Measurements from ENCODE around the gene MRPL41.
"Not testable (repeated sequence)": the region's sequence is repeated elsewhere in the genome, so short reads cannot be mapped to it uniquely, and the experiment has no call there.

Gene MRPL41

DNA sequence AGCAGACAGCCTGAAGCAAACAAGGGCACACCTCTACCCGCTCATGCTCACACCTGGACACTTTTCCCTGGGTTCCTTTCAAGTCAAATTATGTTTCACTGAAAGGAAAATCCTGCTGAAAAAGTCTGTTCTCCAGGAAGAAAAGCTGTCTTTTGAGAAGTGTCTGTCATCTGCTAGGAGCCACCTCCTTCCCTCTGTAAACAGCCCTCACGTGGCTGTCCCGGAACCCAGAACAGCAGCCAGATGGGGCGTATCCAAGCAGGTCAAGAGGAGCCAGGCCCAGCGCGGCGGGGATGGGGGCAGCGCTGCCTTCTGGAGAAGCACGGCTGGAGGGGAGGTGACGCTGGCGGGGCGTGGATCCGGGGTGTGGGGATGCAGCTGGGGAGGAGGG lies 1.5 kb upstream of the MRPL41 start, which contains the start of gene PNPLA7:
Gene PNPLA7 (minus strand): TSS at position 172 of the 391 bp plus-strand sequence. CDS start 205 bp downstream, outside the sequence.
- TF ChIP-seq, protein P1, sequence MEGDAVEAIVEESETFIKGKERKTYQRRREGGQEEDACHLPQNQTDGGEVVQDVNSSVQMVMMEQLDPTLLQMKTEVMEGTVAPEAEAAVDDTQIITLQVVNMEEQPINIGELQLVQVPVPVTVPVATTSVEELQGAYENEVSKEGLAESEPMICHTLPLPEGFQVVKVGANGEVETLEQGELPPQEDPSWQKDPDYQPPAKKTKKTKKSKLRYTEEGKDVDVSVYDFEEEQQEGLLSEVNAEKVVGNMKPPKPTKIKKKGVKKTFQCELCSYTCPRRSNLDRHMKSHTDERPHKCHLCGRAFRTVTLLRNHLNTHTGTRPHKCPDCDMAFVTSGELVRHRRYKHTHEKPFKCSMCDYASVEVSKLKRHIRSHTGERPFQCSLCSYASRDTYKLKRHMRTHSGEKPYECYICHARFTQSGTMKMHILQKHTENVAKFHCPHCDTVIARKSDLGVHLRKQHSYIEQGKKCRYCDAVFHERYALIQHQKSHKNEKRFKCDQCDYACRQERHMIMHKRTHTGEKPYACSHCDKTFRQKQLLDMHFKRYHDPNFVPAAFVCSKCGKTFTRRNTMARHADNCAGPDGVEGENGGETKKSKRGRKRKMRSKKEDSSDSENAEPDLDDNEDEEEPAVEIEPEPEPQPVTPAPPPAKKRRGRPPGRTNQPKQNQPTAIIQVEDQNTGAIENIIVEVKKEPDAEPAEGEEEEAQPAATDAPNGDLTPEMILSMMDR (IDR thresholded peaks at IDR 0.05; ENCODE audit: insufficient read depth, low read depth, low read length, missing control alignments), result no peak
- peak within 1 kb of the TSS; percentile 52 for H3K4me3 ChIP-seq (ENCODE audit: low read length)
- peak; percentile 80 for DNase-seq (ENCODE audit: low read depth)

GRCh38 chr9:137550958-137551263 lies 768 bp upstream of the MRPL41 start:
- DNase-seq (ENCODE audit: low read depth), result not testable (repeated sequence)
- H3K4me3 ChIP-seq (ENCODE audit: low read length), result peak overlapping the region; percentile 52

DNA sequence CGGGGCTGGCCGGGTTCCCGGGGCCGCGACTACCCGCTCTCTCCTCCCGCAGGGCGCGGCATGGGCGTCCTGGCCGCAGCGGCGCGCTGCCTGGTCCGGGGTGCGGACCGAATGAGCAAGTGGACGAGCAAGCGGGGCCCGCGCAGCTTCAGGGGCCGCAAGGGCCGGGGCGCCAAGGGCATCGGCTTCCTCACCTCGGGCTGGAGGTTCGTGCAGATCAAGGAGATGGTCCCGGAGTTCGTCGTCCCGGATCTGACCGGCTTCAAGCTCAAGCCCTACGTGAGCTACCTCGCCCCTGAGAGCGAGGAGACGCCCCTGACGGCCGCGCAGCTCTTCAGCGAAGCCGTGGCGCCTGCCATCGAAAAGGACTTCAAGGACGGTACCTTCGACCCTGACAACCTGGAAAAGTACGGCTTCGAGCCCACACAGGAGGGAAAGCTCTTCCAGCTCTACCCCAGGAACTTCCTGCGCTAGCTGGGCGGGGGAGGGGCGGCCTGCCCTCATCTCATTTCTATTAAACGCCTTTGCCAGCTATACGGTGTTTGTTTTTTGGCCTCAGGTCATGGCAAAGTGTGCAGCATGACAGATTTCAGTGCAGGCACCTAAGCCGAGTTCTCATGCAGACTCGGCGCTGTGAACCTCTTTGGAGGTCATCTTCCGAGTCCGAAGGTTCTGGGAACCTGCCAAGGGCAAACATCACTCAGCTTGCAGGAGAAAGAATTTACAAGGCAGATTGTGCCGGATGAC lies 516 bp downstream of the MRPL41 start:
- peak overlapping the region; percentile 67 for H3K4me3 ChIP-seq (ENCODE audit: low read length)
- DNase-seq (ENCODE audit: low read depth), result peak; percentile 24
- TF ChIP-seq, protein P1 (IDR thresholded peaks at IDR 0.05; ENCODE audit: insufficient read depth, low read depth, low read length, missing control alignments), result no peak

GRCh38 chr9:137553654-137554053 lies 2.0 kb downstream of the MRPL41 start:
- DNase-seq (ENCODE audit: low read depth), result not testable (repeated sequence)

DNA sequence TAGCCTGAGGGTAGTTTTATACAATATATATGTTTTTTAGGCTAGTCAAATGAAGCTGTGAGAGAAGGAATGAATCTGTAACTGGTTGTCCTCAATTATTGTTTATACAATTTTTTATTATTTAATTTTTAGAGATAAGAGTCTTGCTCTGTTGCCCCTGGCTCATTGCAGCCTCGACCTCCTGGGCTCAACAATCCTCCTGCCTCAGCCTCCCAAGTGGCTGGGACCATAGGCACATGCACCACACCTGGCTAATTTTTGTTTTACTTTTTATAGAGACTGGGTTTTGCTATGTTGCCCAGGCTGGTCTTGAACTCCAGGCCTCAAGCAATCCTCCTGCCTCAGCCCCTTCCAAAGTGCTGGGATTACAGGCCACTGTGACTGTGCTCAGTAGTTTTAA lies 2.7 kb downstream of the MRPL41 start:
- H3K4me3 ChIP-seq (ENCODE audit: low read length), result no peak overlapping the region
- TF ChIP-seq, protein P1 (IDR thresholded peaks at IDR 0.05; ENCODE audit: insufficient read depth, low read depth, low read length, missing control alignments), result no peak
- DNase-seq (ENCODE audit: low read depth), result no peak

More at GRCh38 chr9:137553654-137554053, 2.0 kb downstream of the MRPL41 start:
- H3K4me3 ChIP-seq (ENCODE audit: low read length), result not testable (repeated sequence)

DNA sequence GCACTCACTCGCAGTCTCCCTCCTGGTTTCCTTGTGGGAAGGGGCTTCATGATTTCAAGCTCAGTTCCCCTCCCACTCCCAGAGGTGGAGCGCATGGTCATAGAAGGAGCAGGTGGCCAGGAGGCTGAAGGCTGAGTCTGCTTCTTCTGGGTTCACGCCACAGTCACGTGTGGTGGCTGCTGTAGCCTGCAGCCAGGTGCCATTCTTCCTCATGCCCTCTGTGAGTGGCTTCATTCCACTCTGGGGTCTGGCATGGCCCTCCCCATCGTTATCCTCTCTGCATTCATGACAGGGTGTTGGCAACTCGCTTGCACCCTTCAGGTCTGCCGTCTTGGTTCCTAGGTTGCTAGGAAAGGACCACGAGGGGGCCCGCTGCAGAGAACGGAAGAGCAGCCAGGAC lies 3.5 kb downstream of the MRPL41 start:
- TF ChIP-seq, protein P1 (IDR thresholded peaks at IDR 0.05; ENCODE audit: insufficient read depth, low read depth, low read length, missing control alignments), result no peak
- no peak for DNase-seq (ENCODE audit: low read depth)
- H3K4me3 ChIP-seq (ENCODE audit: low read length), result no peak overlapping the region

DNA sequence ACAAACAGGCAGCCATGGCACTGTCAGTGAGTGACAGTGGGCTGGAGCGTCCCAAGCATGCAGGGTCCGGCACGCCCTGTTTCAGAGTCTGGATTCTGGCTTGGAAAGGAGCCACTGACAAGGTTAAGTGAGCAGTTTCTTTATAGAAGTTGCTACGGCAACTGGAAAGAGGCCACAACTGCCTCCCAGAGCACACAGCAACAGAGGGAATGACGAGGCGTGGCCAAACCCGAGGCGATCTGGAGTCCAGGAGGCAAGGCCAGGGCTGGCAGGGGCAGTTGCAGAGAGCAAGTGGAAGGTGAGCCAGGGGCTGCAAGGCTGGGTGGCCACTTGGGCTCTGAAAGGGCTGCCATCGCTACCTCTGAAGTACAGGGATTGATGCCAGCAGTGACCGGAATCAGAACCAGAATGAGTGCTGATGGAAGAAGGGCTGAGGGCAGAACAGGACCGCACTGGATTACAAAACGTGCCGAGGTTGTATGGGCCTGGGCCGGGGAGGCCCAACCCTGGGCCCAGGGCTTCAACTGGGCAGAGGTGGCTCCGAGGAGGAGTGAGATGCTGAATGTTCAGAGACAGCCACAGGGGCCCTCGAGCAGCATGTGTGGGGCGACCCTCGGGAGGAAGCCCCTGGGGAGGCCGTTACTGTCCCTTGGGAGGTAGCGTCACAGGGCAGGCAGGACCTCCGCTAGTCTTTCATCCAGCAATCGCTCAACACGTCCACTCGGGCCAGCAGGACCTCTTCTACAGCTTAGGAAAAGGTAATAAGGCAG lies 4.6 kb downstream of the MRPL41 start:
- TF ChIP-seq, protein P1 (IDR thresholded peaks at IDR 0.05; ENCODE audit: insufficient read depth, low read depth, low read length, missing control alignments), result no peak
- no peak overlapping the region for H3K4me3 ChIP-seq (ENCODE audit: low read length)

DNA sequence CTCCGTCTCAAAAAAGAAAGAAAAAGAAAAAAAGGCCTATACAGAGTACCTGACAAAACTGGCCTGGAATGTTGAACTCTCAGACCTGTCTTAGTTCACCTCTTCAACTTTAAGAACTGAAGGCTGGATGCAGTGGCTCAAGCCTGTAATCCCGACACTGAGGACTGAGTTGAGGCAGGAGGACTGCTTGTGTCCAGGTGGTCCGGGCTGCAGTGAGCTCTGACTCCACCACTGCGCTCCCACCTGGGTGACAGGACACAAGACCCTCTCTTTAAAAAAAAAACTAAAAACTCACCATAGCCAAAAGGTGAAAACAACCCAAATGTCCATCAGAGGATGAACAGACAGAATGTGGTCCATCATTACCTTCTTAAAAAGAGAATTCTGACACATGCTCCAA lies 6.4 kb downstream of the MRPL41 start:
- TF ChIP-seq, protein P1 (IDR thresholded peaks at IDR 0.05; ENCODE audit: insufficient read depth, low read depth, low read length, missing control alignments), result no peak
- no peak overlapping the region for H3K4me3 ChIP-seq (ENCODE audit: low read length)
- DNase-seq (ENCODE audit: low read depth), result no peak

More for the DNA sequence above, 4.6 kb downstream of the MRPL41 start:
- DNase-seq (ENCODE audit: low read depth), result no peak
